GM23338 (cell line): ENCODE measurements around the gene KLHL1. TPM values are rescaled to one million over a fixed set of nuclear protein-coding genes. Genes with fewer than 3 reads are reported as not detected.

Source experiments
- ATAC-seq: fragments of 200-7000 bp; cut with Tn5 transposase; 3 replicates; pipeline ENCODE4 v1.9.1; 2020
- DNase-seq: peaks from one replicate; pipeline ENCODE4 v3.0.0-alpha.2; 2015; ENCODE audit warnings: low spot score
- H2AFZ ChIP-seq: fragments of 200-600 bp; sonication (generic); 2 replicates; pipeline ENCODE4 v1.8.0; 2016; ENCODE audit warnings: antibody characterized with exemption, mild to moderate bottlenecking, moderate library complexity
- H3F3A ChIP-seq: fragments of 200-600 bp; sonication (generic); replicated peaks from 2 replicates; pipeline ENCODE4 v1.8.0; 2017; ENCODE audit warnings: antibody characterized with exemption, mixed run types, low read depth
- H3K27ac ChIP-seq: fragments of 200-600 bp; sonication (generic); 2 replicates; pipeline ENCODE4 v1.6.1; 2016; ENCODE audit warnings: low read depth
- H3K27me3 ChIP-seq: fragments of 200-600 bp; sonication (generic); 2 replicates; pipeline ENCODE4 v1.8.0; 2016; ENCODE audit warnings: mild to moderate bottlenecking, mixed run types, moderate library complexity; ENCODE audit not compliant: insufficient read depth
- H3K36me3 ChIP-seq: fragments of 200-600 bp; sonication (generic); 2 replicates; pipeline ENCODE4 v1.8.0; 2016; ENCODE audit warnings: mild to moderate bottlenecking; ENCODE audit not compliant: insufficient read depth
- H3K4me1 ChIP-seq: fragments of 200-600 bp; sonication (generic); 2 replicates; pipeline ENCODE4 v1.8.0; 2016; ENCODE audit warnings: mild to moderate bottlenecking, moderate library complexity; ENCODE audit not compliant: insufficient read depth
- H3K4me2 ChIP-seq: fragments of 200-600 bp; sonication (generic); 2 replicates; pipeline ENCODE4 v1.7.1; 2017; ENCODE audit warnings: mixed run types
- H3K4me3 ChIP-seq: fragments of 200-600 bp; sonication (generic); 2 replicates; pipeline ENCODE4 v1.6.1; 2016; ENCODE audit warnings: mixed run types
- H3K79me2 ChIP-seq: fragments of 200-600 bp; sonication (generic); replicated peaks from 2 replicates; pipeline ENCODE4 v1.8.0; 2017; ENCODE audit warnings: mild to moderate bottlenecking; ENCODE audit not compliant: insufficient read depth
- H3K9me2 ChIP-seq: fragments of 200-600 bp; sonication (generic); 2 replicates; pipeline ENCODE4 v1.8.0; 2017; ENCODE audit not compliant: insufficient read depth
- H4K20me1 ChIP-seq: fragments of 200-600 bp; sonication (generic); replicated peaks from 2 replicates; pipeline ENCODE4 v1.8.0; 2017; ENCODE audit warnings: mild to moderate bottlenecking; ENCODE audit not compliant: insufficient read depth
- H3K27ac Mint-ChIP-seq: 2 replicates; pipeline ENCODE4 v1.8.0; 2020; ENCODE audit warnings: inconsistent platforms, mild to moderate bottlenecking, moderate library complexity, mixed read lengths
- H3K27me3 Mint-ChIP-seq: 3 replicates; pipeline ENCODE4 v1.8.0; 2022; ENCODE audit warnings: low read depth, mild to moderate bottlenecking, moderate library complexity, mixed read lengths, inconsistent platforms; ENCODE audit not compliant: insufficient read depth, poor library complexity
- H3K36me3 Mint-ChIP-seq: 3 replicates; pipeline ENCODE4 v1.8.0; 2021; ENCODE audit warnings: low read depth, mild to moderate bottlenecking, inconsistent platforms, moderate library complexity, mixed read lengths
- H3K4me1 Mint-ChIP-seq: 3 replicates; pipeline ENCODE4 v1.8.0; 2020; ENCODE audit warnings: mild to moderate bottlenecking, inconsistent platforms, mixed read lengths
- H3K4me3 Mint-ChIP-seq: 3 replicates; pipeline ENCODE4 v1.8.0; 2021; ENCODE audit warnings: moderate library complexity, mild to moderate bottlenecking, inconsistent platforms, mixed read lengths
- H3K9me3 Mint-ChIP-seq: 3 replicates; pipeline ENCODE4 v1.8.0; 2020; ENCODE audit warnings: moderate library complexity, mild to moderate bottlenecking, inconsistent platforms, mixed read lengths
- CREB1 ChIP-seq: fragments of 250-450 bp; sonication (Bioruptor Pico); IDR thresholded peaks from 2 replicates; pipeline ENCODE4 v1.5.0; 2020; ENCODE audit warnings: low read depth, mild to moderate bottlenecking, moderate library complexity
- ETS1 ChIP-seq: IDR thresholded peaks from 2 replicates; pipeline ENCODE4 v1.6.1; 2016; ENCODE audit warnings: antibody characterized with exemption
- EZH2 ChIP-seq: fragments of 200-600 bp; sonication (generic); IDR thresholded peaks from one replicate; pipeline ENCODE4 v1.8.0; 2017; ENCODE audit warnings: antibody characterized with exemption, mild to moderate bottlenecking, low read depth; ENCODE audit not compliant: unreplicated experiment
- NANOG ChIP-seq: IDR thresholded peaks from 2 replicates; pipeline ENCODE4 v1.6.1; 2016; ENCODE audit warnings: antibody characterized with exemption, borderline replicate concordance
- POLR2AphosphoS5 ChIP-seq: IDR thresholded peaks from 2 replicates; pipeline ENCODE4 v1.6.1; 2016; ENCODE audit warnings: antibody characterized with exemption, low read depth
- STAT1 ChIP-seq: IDR thresholded peaks from one replicate; pipeline ENCODE4 v1.6.1; 2016; ENCODE audit warnings: antibody characterized with exemption; ENCODE audit not compliant: unreplicated experiment
- ZNF462 ChIP-seq: fragments of 250-450 bp; sonication (Bioruptor Pico); IDR thresholded peaks from 2 replicates; pipeline ENCODE4 v1.5.0; 2020; ENCODE audit warnings: mild to moderate bottlenecking, moderate library complexity
- polyA plus RNA-seq: library from polyadenylated mRNA; unstranded; fragments of >200 nt; fragmentation: Nextera tagmentation; extraction: Ambion mirVana; gene quantifications from 2 replicates; pipeline ENCODE4 v1.2.1, GENCODE V29; 2016
- total RNA-seq: library from RNA; depleted of rRNA; stranded (reverse); fragments of >200 nt; shearing (Covaris generic); gene quantifications from 2 replicates; pipeline ENCODE4 v1.2.3, GENCODE V29; 2014

KLHL1 gene
- total and polyA plus RNA-seq, 2 experiments from 2014 or later: not detected

DNA sequence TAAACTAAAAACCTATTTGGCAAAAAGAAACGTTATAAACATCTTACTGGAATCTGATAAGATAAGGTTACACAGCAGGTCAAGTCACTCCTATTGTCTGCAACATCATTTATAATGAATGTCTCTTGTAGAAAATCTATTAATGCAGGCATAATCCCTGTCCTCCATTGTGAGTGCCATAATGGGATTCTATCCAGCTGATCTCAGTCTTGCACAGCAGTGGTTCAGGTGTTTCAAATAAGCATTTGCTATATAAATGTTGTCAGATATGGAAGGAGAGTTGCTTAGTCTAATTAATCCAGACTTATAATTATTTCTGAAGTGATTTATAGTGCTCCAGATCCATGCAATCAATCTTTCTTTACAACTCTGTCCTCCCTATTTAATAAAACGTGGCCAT, 187.1 kb downstream of the KLHL1 start (continued):
- TF ChIP-seq ZNF462: no peak

- H3K4me3 Mint-ChIP-seq: no peak overlapping the region
- TF ChIP-seq STAT1: no peak
- no peak for TF ChIP-seq NANOG
- no peak for TF ChIP-seq EZH2
- TF ChIP-seq ETS1: no peak
- TF ChIP-seq ZNF462: no peak
- TF ChIP-seq POLR2AphosphoS5: no peak
- TF ChIP-seq CREB1 (CRISPR knock-in tag): no peak
Measured at GRCh38 chr13:69912630-69913029, 195.6 kb downstream of the KLHL1 start.

More at GRCh38 chr13:69912630-69913029, 195.6 kb downstream of the KLHL1 start:
- peak overlapping the region; percentile 20; the same call in 1 of the 2 replicates for H3K27ac Mint-ChIP-seq
- H3K27me3 ChIP-seq: no peaks in the 10 kb centered on the region
- H3K4me3 ChIP-seq: no peak overlapping the region
- H3K4me1 ChIP-seq: no peaks in the 10 kb centered on the region
- peaks cover 3% of the 10 kb centered on the region; the same call in 1 of the 3 replicates for H3K4me1 Mint-ChIP-seq
- H3K27me3 Mint-ChIP-seq: no peaks in the 10 kb centered on the region
- H3K4me2 ChIP-seq: no peak overlapping the region
- peaks cover 10% of the 10 kb centered on the region; the same call in 2 of the 3 replicates for H3K9me3 Mint-ChIP-seq
- no peak overlapping the region for H3K27ac ChIP-seq
- no peaks in the 10 kb centered on the region for H4K20me1 ChIP-seq
- no peaks in the 10 kb centered on the region for H3F3A ChIP-seq
- H2AFZ ChIP-seq: no peak overlapping the region
- ATAC-seq (no peak), DNase-seq (no peak)
- no peaks in the 10 kb centered on the region for H3K36me3 ChIP-seq
- peaks cover 2% of the 10 kb centered on the region; the same call in 1 of the 3 replicates for H3K36me3 Mint-ChIP-seq
- H3K9me2 ChIP-seq: no peaks in the 10 kb centered on the region
- H3K79me2 ChIP-seq: no peaks in the 10 kb centered on the region
